ENCODE data around the gene SPRED2.

The SPRED2 gene

DNA sequence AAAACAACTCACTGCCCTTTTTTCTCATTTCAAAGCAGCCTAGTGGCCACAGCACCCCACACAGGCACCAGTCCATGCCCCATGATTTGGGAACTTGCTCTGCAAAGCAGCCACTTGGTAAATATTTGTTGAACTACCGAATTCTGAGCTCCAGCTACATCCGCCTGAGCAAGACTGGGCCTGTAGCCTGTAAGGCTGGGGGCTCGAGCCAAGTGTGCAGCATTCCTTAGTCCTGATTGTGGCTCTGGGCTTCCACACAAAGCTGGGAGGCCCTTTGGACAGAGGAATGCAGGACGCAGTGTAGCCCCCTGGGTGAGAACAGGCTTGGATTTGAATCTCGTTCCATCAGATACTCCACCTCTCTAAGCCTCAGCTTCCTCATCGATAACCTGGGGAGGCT, 116.3 kb downstream of the SPRED2 start:
- H3K4me3 Mint-ChIP-seq: no peak overlapping the region
- TF ChIP-seq CTCF (IDR thresholded peaks at IDR 0.05; ENCODE audit: unreplicated experiment in 3 of 3): no peak
- peaks cover 74% of the 10 kb centered on the region for H3K36me3 Mint-ChIP-seq (ENCODE audit: low read depth)
- no peaks in the 10 kb centered on the region for H3K9me3 Mint-ChIP-seq
- peaks cover 8% of the 10 kb centered on the region for H3K4me1 Mint-ChIP-seq
- H3K27ac Mint-ChIP-seq: peak overlapping the region in 1 of 3 experiments; percentile 38
- no peaks in the 10 kb centered on the region for H3K27me3 Mint-ChIP-seq (ENCODE audit: low read depth)

GRCh38 chr2:65314801-65315441, 117.5 kb downstream of the SPRED2 start:
- no peak for TF ChIP-seq CTCF (IDR thresholded peaks at IDR 0.05; ENCODE audit: unreplicated experiment in 3 of 3)
- H3K27me3 Mint-ChIP-seq (ENCODE audit: low read depth): no peaks in the 10 kb centered on the region
- peaks cover 79% of the 10 kb centered on the region for H3K36me3 Mint-ChIP-seq (ENCODE audit: low read depth)
- no peaks in the 10 kb centered on the region for H3K9me3 Mint-ChIP-seq
- no peak overlapping the region for H3K4me3 Mint-ChIP-seq
- H3K27ac Mint-ChIP-seq: peak overlapping the region in 1 of 3 experiments; percentile 26
- H3K4me1 Mint-ChIP-seq: peaks cover 20% of the 10 kb centered on the region

DNA sequence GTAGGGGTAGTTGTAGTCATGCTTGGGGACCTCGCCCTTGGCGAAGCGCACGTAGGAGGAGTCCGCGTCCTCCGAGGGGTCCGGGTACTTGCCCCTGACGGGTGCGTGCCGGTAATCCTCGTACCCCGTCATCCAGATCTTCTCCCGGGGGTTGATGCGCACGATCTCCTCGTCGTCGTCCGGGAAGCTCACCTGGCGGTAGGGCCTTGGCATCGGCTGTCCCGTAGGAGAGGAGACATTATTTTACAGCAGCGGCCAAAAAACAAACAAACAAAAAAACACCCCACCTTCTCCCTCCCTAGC, 118.5 kb downstream of the SPRED2 start:
- Mint-ChIP-seq H3K27ac (no peak overlapping the region), H3K4me3 (no peak overlapping the region), H3K36me3 (ENCODE audit: low read depth) (peaks cover 70% of the 10 kb centered on the region), H3K27me3 (ENCODE audit: low read depth) (no peaks in the 10 kb centered on the region), H3K4me1 (peaks cover 25% of the 10 kb centered on the region), H3K9me3 (no peaks in the 10 kb centered on the region)
- no peak for TF ChIP-seq CTCF (IDR thresholded peaks at IDR 0.05; ENCODE audit: unreplicated experiment in 3 of 3)

DNA sequence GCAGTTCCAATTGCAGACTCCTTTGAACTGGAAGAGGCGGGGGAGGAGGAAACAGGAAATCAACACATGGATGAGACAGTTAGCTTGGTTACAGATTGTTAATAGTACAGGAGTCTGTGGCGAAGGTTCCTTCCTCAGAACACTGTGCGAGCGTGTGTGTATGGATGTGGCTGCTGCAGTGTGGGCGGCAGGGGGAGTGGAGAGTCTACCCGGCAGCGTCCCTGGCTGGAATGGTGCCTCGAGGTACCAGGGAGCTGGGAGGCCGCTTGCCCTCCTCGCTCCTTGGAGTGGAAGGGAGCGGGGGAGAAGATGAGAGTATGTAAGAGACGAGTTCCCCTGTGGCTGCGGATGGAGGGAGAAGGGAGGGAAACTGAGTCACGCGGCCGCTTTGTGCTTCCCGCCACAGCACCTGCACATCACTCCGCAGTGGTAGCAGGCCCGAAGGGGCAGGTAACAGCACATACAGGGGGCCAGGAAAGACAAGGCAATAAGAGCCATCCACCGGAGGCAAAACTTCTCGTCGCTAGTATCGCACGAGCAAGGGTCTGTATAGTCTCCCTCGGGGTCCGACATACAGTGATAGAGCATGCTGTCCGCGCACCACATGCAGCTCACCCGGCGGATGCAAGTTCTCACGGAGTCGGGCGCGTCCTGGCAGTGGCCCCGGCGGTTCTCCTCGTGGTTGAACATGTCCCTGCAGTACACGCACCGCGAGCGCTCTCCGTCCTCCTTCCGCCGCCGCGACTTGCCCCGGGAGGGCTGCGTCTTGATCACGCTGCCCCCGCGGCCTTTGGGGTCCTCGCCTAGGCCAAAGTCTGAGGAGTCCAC, 119.1 kb downstream of the SPRED2 start:
- Mint-ChIP-seq H3K9me3 (no peaks in the 10 kb centered on the region), H3K27me3 (ENCODE audit: low read depth) (no peaks in the 10 kb centered on the region), H3K4me1 (peaks cover 25% of the 10 kb centered on the region), H3K27ac (peak overlapping the region; percentile 28 to 53 (median 44)), H3K36me3 (ENCODE audit: low read depth) (peaks cover 67% of the 10 kb centered on the region), H3K4me3 (no peak overlapping the region)
- no peak for TF ChIP-seq CTCF (IDR thresholded peaks at IDR 0.05; ENCODE audit: unreplicated experiment in 3 of 3)

GRCh38 chr2:65311596-65311995, 120.8 kb downstream of the SPRED2 start:
- no peaks in the 10 kb centered on the region for H3K9me3 Mint-ChIP-seq
- TF ChIP-seq CTCF (IDR thresholded peaks at IDR 0.05; ENCODE audit: unreplicated experiment in 3 of 3): no peak

More at GRCh38 chr2:65311596-65311995, 120.8 kb downstream of the SPRED2 start:
- Mint-ChIP-seq H3K4me3 (no peak overlapping the region), H3K4me1 (peaks cover 25% of the 10 kb centered on the region), H3K36me3 (ENCODE audit: low read depth) (peaks cover 64% of the 10 kb centered on the region), H3K27ac (peak overlapping the region in 2 of 3 experiments; percentile 21 to 95), H3K27me3 (ENCODE audit: low read depth) (no peaks in the 10 kb centered on the region)
